ENCODE data around the gene SCEL.
A peak's percentile ranks its signal among the peaks of the same experiment; 100 is the strongest.

SCEL gene

DNA sequence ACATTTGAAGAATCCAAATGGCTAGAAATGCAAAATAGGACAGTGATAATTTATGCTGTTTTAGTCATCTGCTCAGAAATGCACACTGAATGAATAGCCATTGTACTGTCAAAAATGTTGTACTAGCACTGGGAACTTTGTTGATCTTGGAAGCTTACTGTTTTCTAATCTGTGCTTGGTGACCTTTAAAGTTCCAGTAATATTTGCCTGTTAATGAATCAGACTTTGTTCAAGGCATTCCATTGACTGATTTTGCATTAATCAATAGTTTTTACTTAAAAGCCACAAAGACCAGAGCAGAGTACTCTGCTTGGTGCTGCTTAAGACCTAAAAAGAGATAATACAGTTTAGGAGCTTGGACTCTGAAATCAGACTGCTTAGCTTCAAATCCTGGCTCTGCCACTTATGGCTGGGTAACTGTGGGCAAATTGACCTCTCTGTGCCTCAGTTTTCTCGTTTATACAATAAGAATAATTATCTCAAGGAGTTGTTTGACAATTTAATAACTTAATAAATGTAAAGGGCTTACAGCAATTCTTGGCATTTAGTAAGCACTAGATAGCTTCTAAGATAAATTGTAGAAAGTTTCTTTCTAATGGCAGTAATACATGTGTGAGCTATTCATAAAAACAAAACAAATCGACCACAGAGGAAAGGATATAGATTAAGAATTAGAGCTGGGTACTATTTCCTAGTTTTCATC lies 157.4 kb downstream of the SCEL start:
- POLR2A ChIA-PET: no interaction called here

DNA sequence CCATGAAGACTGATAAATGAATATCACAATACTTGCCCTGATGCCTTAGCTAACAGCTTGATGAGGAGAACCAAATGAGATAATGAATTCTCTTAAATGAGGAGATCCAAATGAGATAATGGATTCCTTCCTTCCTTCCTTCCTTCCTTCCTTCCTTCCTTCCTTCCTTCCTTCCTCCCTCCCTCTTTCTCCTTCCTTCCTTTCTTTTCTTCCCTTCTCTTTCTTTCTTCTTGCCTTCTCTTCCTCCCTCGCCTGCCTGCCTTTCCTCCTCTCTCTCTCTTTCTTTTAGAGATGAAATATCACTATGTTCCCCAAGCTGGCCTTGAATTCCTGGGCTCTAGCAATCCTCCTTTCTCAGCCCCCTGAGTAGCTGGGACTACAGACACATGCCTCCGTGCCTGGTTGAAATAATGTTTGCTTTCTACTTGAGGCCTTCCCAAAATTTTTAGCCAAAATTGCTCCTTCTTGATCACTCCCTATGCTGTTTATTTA lies 158.0 kb downstream of the SCEL start:
- TF ChIP-seq ZNF211 (tag by site-specific recombination; IDR thresholded peaks at IDR 0.05; ENCODE audit: low read depth): no peak
- TF ChIP-seq MEIS1 (CRISPR knock-in tag; IDR thresholded peaks at IDR 0.05; ENCODE audit: borderline replicate concordance): no peak
- TF ChIP-seq ZNF140 (tag by site-specific recombination; IDR thresholded peaks at IDR 0.05): no peak
- no peak for TF ChIP-seq ZNF133 (tag by site-specific recombination; IDR thresholded peaks at IDR 0.05)
- TF ChIP-seq, protein P1, sequence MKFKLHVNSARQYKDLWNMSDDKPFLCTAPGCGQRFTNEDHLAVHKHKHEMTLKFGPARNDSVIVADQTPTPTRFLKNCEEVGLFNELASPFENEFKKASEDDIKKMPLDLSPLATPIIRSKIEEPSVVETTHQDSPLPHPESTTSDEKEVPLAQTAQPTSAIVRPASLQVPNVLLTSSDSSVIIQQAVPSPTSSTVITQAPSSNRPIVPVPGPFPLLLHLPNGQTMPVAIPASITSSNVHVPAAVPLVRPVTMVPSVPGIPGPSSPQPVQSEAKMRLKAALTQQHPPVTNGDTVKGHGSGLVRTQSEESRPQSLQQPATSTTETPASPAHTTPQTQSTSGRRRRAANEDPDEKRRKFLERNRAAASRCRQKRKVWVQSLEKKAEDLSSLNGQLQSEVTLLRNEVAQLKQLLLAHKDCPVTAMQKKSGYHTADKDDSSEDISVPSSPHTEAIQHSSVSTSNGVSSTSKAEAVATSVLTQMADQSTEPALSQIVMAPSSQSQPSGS (tag by site-specific recombination; IDR thresholded peaks at IDR 0.05; ENCODE audit: low read depth): no peak
- TF ChIP-seq, protein P2, sequence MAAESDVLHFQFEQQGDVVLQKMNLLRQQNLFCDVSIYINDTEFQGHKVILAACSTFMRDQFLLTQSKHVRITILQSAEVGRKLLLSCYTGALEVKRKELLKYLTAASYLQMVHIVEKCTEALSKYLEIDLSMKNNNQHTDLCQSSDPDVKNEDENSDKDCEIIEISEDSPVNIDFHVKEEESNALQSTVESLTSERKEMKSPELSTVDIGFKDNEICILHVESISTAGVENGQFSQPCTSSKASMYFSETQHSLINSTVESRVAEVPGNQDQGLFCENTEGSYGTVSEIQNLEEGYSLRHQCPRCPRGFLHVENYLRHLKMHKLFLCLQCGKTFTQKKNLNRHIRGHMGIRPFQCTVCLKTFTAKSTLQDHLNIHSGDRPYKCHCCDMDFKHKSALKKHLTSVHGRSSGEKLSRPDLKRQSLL (tag by site-specific recombination; IDR thresholded peaks at IDR 0.05): no peak
- TF ChIP-seq ZNF366 (tag by site-specific recombination; conservative IDR thresholded peaks at IDR 0.05): peak; percentile 72
- TF ChIP-seq, protein P3, sequence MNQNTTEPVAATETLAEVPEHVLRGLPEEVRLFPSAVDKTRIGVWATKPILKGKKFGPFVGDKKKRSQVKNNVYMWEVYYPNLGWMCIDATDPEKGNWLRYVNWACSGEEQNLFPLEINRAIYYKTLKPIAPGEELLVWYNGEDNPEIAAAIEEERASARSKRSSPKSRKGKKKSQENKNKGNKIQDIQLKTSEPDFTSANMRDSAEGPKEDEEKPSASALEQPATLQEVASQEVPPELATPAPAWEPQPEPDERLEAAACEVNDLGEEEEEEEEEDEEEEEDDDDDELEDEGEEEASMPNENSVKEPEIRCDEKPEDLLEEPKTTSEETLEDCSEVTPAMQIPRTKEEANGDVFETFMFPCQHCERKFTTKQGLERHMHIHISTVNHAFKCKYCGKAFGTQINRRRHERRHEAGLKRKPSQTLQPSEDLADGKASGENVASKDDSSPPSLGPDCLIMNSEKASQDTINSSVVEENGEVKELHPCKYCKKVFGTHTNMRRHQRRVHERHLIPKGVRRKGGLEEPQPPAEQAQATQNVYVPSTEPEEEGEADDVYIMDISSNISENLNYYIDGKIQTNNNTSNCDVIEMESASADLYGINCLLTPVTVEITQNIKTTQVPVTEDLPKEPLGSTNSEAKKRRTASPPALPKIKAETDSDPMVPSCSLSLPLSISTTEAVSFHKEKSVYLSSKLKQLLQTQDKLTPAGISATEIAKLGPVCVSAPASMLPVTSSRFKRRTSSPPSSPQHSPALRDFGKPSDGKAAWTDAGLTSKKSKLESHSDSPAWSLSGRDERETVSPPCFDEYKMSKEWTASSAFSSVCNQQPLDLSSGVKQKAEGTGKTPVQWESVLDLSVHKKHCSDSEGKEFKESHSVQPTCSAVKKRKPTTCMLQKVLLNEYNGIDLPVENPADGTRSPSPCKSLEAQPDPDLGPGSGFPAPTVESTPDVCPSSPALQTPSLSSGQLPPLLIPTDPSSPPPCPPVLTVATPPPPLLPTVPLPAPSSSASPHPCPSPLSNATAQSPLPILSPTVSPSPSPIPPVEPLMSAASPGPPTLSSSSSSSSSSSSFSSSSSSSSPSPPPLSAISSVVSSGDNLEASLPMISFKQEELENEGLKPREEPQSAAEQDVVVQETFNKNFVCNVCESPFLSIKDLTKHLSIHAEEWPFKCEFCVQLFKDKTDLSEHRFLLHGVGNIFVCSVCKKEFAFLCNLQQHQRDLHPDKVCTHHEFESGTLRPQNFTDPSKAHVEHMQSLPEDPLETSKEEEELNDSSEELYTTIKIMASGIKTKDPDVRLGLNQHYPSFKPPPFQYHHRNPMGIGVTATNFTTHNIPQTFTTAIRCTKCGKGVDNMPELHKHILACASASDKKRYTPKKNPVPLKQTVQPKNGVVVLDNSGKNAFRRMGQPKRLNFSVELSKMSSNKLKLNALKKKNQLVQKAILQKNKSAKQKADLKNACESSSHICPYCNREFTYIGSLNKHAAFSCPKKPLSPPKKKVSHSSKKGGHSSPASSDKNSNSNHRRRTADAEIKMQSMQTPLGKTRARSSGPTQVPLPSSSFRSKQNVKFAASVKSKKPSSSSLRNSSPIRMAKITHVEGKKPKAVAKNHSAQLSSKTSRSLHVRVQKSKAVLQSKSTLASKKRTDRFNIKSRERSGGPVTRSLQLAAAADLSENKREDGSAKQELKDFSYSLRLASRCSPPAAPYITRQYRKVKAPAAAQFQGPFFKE (tag by site-specific recombination; IDR thresholded peaks at IDR 0.05; ENCODE audit: borderline replicate concordance): no peak
- ChIA-PET POLR2A (no interaction called here), CTCF (no interaction called here)

More for the DNA sequence above, 157.4 kb downstream of the SCEL start:
- no peaks in the 10 kb centered on the region for H3K36me3 ChIP-seq (ENCODE audit: control insufficient read depth in 2 of 2, insufficient read depth in 1 of 2, low read length in 2 of 2)
- H3K27ac ChIP-seq (ENCODE audit: extremely low read depth, low read depth, low read length): no peak overlapping the region
- H3K4me1 ChIP-seq (ENCODE audit: control insufficient read depth, insufficient read depth, low read length): no peaks in the 10 kb centered on the region
- TF ChIP-seq ZNF792 (tag by site-specific recombination; IDR thresholded peaks at IDR 0.05) (no peak), ZNF354C (tag by site-specific recombination; IDR thresholded peaks at IDR 0.05; ENCODE audit: borderline replicate concordance, low read depth) (no peak), ZNF112 (tag by site-specific recombination; IDR thresholded peaks at IDR 0.05) (no peak), ZNF292 (tag by site-specific recombination; IDR thresholded peaks at IDR 0.05; ENCODE audit: borderline replicate concordance, low read depth) (no peak), ZNF341 (tag by site-specific recombination; IDR thresholded peaks at IDR 0.05; ENCODE audit: low read depth) (no peak), ZNF121 (tag by site-specific recombination; IDR thresholded peaks at IDR 0.05) (no peak), SCRT2 (tag by site-specific recombination; IDR thresholded peaks at IDR 0.05) (no peak), TRIM28 (IDR thresholded peaks at IDR 0.05; ENCODE audit: borderline replicate concordance, low read length) (no peak)
- TF ChIP-seq, protein P4, sequence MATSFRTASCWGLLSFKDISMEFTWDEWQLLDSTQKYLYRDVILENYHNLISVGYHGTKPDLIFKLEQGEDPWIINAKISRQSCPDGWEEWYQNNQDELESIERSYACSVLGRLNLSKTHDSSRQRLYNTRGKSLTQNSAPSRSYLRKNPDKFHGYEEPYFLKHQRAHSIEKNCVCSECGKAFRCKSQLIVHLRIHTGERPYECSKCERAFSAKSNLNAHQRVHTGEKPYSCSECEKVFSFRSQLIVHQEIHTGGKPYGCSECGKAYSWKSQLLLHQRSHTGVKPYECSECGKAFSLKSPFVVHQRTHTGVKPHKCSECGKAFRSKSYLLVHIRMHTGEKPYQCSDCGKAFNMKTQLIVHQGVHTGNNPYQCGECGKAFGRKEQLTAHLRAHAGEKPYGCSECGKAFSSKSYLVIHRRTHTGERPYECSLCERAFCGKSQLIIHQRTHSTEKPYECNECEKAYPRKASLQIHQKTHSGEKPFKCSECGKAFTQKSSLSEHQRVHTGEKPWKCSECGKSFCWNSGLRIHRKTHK (tag by site-specific recombination; IDR thresholded peaks at IDR 0.05): no peak
- TF ChIP-seq, protein P1 (tag by site-specific recombination; IDR thresholded peaks at IDR 0.05; ENCODE audit: low read depth): no peak
- TF ChIP-seq, protein P5, sequence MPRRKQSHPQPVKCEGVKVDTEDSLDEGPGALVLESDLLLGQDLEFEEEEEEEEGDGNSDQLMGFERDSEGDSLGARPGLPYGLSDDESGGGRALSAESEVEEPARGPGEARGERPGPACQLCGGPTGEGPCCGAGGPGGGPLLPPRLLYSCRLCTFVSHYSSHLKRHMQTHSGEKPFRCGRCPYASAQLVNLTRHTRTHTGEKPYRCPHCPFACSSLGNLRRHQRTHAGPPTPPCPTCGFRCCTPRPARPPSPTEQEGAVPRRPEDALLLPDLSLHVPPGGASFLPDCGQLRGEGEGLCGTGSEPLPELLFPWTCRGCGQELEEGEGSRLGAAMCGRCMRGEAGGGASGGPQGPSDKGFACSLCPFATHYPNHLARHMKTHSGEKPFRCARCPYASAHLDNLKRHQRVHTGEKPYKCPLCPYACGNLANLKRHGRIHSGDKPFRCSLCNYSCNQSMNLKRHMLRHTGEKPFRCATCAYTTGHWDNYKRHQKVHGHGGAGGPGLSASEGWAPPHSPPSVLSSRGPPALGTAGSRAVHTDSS (tag by site-specific recombination; IDR thresholded peaks at IDR 0.05): no peak
- CTCF ChIA-PET: no interaction called here
- no peaks in the 10 kb centered on the region for H3K9me3 ChIP-seq (ENCODE audit: control insufficient read depth, insufficient read depth, low read depth, low read length)
- no peak overlapping the region for H3K4me3 ChIP-seq (ENCODE audit: low read depth, low read length)

More for the DNA sequence above, 158.0 kb downstream of the SCEL start:
- H3K9me3 ChIP-seq (ENCODE audit: control insufficient read depth, insufficient read depth, low read depth, low read length): no peaks in the 10 kb centered on the region
- no peaks in the 10 kb centered on the region for H3K36me3 ChIP-seq (ENCODE audit: control insufficient read depth in 2 of 2, insufficient read depth in 1 of 2, low read length in 2 of 2)
- no peak overlapping the region for H3K27ac ChIP-seq (ENCODE audit: extremely low read depth, low read depth, low read length)
- no peaks in the 10 kb centered on the region for H3K4me1 ChIP-seq (ENCODE audit: control insufficient read depth, insufficient read depth, low read length)
- H3K4me3 ChIP-seq (ENCODE audit: low read depth, low read length): no peak overlapping the region
